HG03039 (cell line): Measurements from ENCODE around the gene PRRX2.
"Not testable (repeated sequence)": the region's sequence is repeated elsewhere in the genome, so short reads cannot be mapped to it uniquely, and the experiment has no call there.

Experiments
- ATAC-seq: cut with Tn5 transposase; IDR thresholded peaks from one replicate; pipeline ENCODE4 v1.9.1; 2021; ENCODE audit warnings: mild to moderate bottlenecking, moderate library complexity; ENCODE audit not compliant: unreplicated experiment

Gene PRRX2

GRCh38 chr9:129751841-129752801, 86.7 kb downstream of the PRRX2 start:
- ATAC-seq: no peak

- ATAC-seq: no peak
Measured at GRCh38 chr9:129752900-129753729, 87.7 kb downstream of the PRRX2 start, which contains the start of gene PTGES. Gene PTGES, minus strand, starts transcription at chr9:129753042. Its CDS starts 30 bp downstream, at chr9:129753012.

DNA sequence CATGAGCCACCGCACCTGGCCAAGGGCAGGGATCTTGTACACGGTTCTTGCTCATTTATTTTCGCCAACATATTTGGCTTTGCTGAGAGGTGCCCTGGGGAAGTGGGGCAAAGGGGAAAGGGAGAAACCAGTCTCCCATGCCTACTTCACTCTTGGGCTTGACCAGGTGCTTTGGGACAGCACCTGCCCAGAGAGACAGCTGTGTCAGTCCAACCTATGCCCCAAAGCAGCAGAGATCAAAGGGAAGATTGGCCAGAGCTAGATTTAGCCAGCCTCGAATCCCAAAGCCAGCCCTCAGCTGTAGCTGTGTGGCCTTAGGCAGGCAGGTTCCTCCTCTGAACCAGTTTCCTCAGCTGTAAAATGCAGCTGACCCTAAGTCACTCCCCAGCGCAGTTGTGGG, 89.7 kb downstream of the PRRX2 start:
- ATAC-seq: no peak

DNA sequence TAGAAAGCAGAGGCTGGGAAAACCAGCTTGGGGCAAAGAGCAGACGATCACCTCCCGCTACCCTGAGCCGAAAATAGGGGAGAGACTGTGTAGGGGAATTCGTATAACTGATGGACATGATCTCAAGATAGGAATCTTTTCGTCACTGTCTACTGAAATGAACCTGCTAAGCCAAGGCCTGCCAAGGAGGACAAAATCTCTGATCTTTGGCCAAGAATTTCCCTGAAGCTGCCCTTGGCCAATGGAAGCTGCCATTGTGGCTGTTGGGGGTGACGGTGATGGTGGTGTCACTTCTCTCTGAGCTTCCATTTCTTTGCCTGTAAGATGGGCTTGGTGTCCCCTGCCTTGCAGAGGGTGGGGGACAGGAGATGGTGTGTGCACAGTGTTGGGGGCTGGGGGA, 90.7 kb downstream of the PRRX2 start:
- no peak for ATAC-seq

DNA sequence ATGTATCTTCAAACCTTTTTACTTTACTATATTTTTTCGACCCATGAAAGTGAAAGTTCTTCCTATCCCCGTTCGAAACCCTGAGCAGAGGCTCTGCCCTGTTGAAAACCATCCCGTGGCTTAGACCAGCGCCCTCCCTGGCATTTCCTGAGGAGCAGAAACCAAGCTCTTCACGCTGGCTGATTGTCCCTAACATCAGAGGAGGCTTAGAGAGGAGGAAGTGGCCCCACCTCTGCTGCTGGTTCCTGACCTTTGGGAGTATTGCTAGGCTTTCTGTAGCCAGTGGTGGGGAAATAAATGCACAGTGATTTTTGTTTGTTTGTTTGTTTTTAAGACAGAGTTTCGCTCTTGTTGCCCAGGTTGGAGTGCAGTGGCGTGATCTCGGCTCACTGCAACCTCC, 91.6 kb downstream of the PRRX2 start:
- ATAC-seq: no peak

GRCh38 chr9:129759319-129759718, 93.9 kb downstream of the PRRX2 start:
- no peak for ATAC-seq

- no peak for ATAC-seq
Measured at GRCh38 chr9:129759804-129760502, 94.5 kb downstream of the PRRX2 start.

DNA sequence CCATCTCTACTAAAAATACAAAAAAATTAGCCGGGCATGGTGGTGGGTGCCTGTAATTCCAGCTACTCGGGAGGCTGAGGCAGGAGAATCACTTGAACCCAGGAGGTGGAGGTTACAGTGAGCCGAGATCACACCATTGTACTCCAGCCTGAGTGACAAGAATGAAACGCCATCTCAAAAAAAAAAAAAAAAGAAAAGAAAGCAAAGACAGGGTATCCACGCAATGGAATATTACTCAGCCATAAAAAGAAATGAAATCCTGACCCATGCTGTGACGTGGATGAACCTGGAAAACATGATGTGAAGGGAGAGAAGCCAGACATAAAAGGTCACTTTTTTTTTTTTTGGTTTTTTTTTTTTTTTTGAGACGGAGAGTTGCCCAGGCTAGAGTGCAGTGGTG, 95.3 kb downstream of the PRRX2 start:
- ATAC-seq: not testable (repeated sequence)

GRCh38 chr9:129761293-129761900, 96.0 kb downstream of the PRRX2 start:
- no peak for ATAC-seq

GRCh38 chr9:129761901-129762369, 96.5 kb downstream of the PRRX2 start:
- no peak for ATAC-seq

- ATAC-seq: not testable (repeated sequence)
Measured at GRCh38 chr9:129762370-129762984, 97.0 kb downstream of the PRRX2 start.

DNA sequence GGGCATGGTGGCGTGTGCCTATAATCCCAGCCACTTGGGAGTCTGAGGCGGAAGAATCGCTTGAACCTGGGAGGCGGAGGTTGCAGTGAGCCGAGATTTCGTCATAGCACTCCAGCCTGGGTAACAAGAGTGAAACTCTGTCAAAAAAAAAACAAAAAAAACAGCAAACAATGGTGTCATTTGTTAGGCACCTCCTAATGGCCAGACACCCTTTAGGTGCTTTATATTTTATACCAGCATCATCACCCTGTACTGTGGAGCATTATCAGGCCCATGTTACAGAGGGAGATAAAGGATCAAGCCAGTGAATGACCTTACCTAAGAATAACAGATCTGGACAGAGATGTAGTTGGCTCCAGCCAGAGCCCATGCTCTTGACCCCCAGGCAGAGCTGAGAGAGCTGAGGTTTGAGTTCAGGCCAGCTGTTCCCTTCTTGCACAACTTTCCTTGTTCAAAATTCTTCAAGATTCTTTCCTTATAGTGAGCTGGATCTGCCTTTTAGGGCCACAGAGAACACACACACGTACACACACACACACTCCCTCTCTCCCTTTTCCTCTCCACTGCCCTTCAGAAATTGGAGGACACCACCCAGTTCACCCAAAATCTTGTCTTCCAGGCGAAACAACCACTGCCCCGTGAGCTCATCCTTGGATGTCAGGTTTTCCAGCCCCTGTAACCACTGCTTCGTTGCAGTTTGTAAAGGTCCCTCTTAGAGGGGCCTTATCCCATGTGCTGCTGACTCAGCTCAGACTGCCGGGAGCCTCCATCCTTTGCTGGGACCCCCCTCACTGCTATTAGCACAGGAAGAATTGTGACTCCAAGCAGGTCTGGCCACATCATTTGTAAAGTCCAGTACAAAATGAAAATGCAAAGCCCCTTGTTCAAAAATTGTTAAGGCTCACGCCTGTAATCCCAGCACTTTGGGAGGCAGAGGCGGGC, 97.8 kb downstream of the PRRX2 start:
- ATAC-seq: no peak

GRCh38 chr9:129765764-129766317, 100.4 kb downstream of the PRRX2 start:
- ATAC-seq: no peak

DNA sequence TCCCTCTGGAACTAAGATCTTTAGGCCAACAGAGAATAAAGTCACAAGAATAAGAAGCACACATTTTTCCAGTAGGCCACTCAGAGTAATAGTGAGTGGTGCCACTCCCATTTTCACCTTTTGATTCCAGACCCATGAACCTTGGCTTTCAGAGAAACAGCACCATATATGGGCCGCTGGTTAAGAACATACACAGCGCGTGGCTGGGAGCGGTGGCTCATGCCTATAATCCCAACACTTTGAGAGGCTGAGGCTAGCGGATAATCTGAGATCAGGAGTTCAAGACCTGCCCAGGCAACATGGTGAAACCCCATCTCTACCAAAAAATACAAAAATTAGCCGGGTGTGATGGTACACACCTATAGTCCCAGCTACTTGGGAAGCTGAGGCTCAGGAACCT, 103.0 kb downstream of the PRRX2 start:
- ATAC-seq: no peak

GRCh38 chr9:129769669-129770068, 104.2 kb downstream of the PRRX2 start:
- no peak for ATAC-seq

GRCh38 chr9:129770741-129771140, 105.3 kb downstream of the PRRX2 start:
- ATAC-seq: no peak
